ENCODE measurements around the gene JAM3. TPM values are rescaled to one million over a fixed set of nuclear protein-coding genes. Genes with fewer than 3 reads are reported as not detected.

Gene JAM3
- total RNA-seq, 1 experiment from 2014 or later = 1.6 TPM

DNA sequence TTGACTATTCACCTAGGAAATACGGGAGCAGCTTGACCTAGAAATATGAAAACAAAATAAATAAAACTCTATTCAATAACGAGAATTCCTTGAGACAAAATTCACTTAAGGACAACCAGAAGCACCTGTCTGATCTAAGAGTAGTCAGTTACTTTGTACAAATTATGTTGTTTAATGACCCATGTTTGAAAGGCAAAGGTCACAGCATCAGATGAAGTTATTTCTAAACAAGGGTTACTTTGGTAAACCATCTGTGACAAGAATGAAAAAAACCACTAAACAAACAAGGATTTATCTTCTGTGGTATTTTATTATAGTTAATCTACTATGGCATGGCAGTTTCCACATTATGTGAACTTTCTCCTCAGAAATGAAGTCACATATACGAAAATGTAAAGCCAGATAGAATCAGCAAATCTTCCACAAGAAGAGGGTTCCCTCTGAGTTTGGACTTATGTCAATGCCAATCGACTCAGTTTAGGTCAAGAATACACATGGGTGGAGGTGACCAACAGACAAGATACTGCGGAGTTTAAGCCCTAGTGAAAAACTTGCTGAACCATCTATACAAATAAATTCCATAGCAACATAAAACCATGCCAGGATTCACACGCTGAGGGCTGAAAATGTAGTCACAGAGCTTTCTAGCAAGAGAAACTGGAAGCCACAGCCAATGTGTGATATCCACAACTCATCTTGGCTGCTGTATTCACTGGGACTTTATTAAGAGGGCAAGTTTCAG, 101.5 kb downstream of the JAM3 start:
- TF ChIP-seq, protein P1, sequence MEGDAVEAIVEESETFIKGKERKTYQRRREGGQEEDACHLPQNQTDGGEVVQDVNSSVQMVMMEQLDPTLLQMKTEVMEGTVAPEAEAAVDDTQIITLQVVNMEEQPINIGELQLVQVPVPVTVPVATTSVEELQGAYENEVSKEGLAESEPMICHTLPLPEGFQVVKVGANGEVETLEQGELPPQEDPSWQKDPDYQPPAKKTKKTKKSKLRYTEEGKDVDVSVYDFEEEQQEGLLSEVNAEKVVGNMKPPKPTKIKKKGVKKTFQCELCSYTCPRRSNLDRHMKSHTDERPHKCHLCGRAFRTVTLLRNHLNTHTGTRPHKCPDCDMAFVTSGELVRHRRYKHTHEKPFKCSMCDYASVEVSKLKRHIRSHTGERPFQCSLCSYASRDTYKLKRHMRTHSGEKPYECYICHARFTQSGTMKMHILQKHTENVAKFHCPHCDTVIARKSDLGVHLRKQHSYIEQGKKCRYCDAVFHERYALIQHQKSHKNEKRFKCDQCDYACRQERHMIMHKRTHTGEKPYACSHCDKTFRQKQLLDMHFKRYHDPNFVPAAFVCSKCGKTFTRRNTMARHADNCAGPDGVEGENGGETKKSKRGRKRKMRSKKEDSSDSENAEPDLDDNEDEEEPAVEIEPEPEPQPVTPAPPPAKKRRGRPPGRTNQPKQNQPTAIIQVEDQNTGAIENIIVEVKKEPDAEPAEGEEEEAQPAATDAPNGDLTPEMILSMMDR (IDR thresholded peaks at IDR 0.05; ENCODE audit: unreplicated experiment) = no peak
- Mint-ChIP-seq H3K36me3 (ENCODE audit: insufficient read depth, unreplicated experiment) (peaks cover 46% of the 10 kb centered on the region), H3K9me3 (ENCODE audit: unreplicated experiment) (no peaks in the 10 kb centered on the region), H3K4me3 (ENCODE audit: unreplicated experiment) (no peak overlapping the region), H3K4me1 (ENCODE audit: insufficient read depth, unreplicated experiment) (no peaks in the 10 kb centered on the region), H3K27me3 (ENCODE audit: insufficient read depth, unreplicated experiment) (no peaks in the 10 kb centered on the region), H3K27ac (ENCODE audit: low read depth, unreplicated experiment) (no peak overlapping the region)
- ChIA-PET POLR2A (interaction anchor here (0.8 kb wide), 1 partner anchor 63 kb away, joined by 5 read pairs; no protein-coding TSS in a partner anchor), CTCF (interaction anchor here (0.6 to 1.1 kb wide), 3 partner anchors 16 to 120 kb away, joined by 3 read pairs; no protein-coding TSS in a partner anchor)
- no TSS peak for BruUV-seq (replicated peaks)
- DNase-seq (ENCODE audit: unreplicated experiment) = no peak
- intact Hi-C loops (cut with micrococcal nuclease) = no loop called here

DNA sequence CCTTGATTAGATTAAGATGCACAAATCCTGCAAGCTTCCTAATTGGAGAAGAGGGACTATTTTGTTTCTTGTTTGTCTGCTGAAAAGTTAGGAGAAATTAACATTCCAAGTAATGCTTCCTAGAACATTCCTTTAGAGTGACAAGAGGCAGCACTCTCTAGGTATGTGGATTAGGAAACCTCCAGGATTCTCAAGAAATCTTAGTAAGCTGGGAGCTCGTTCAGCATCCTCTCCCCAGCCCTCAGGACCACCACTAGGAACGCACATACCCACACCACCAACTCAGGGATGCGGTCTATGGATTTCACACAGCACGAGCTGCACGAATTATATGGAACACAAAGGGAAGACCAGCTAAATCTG, 102.0 kb downstream of the JAM3 start:
- BruUV-seq (replicated peaks) = no TSS peak
- TF ChIP-seq, protein P1 (IDR thresholded peaks at IDR 0.05; ENCODE audit: unreplicated experiment) = no peak
- Mint-ChIP-seq H3K4me3 (ENCODE audit: unreplicated experiment) (no peak overlapping the region), H3K27me3 (ENCODE audit: insufficient read depth, unreplicated experiment) (no peaks in the 10 kb centered on the region), H3K9me3 (ENCODE audit: unreplicated experiment) (no peaks in the 10 kb centered on the region), H3K4me1 (ENCODE audit: insufficient read depth, unreplicated experiment) (no peaks in the 10 kb centered on the region), H3K36me3 (ENCODE audit: insufficient read depth, unreplicated experiment) (peaks cover 51% of the 10 kb centered on the region), H3K27ac (ENCODE audit: low read depth, unreplicated experiment) (no peak overlapping the region)
- intact Hi-C loops (cut with micrococcal nuclease) = no loop called here
- DNase-seq (ENCODE audit: unreplicated experiment) = no peak
- POLR2A ChIA-PET = interaction anchor here (0.6 to 0.8 kb wide), 2 partner anchors 43 to 63 kb away, joined by 3 to 5 read pairs; no protein-coding TSS in a partner anchor
- CTCF ChIA-PET = interaction anchor here (0.6 to 1.1 kb wide), 3 partner anchors 17 to 121 kb away, joined by 3 read pairs; no protein-coding TSS in a partner anchor

DNA sequence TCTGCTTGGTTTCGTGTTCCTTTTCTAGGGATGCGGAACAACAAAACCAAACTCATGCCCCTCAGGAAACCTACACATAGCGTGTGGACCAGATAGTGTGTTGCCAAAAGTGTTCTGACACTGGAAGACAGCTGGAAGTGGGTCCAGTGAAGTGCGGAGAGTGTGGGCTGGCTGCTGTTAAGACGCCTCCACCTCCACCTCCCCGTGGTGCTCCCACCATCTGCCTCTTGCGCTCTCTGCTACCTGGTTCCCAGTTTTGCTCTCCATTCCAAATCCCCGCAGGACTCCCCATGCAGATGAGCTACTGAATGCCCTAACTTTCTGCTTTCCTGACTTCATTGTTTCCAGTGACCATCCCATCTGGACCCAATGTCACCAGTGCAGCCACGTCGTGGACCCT, 103.1 kb downstream of the JAM3 start:
- POLR2A ChIA-PET = no interaction called here
- Mint-ChIP-seq H3K4me1 (ENCODE audit: insufficient read depth, unreplicated experiment) (no peaks in the 10 kb centered on the region), H3K27ac (ENCODE audit: low read depth, unreplicated experiment) (no peak overlapping the region), H3K27me3 (ENCODE audit: insufficient read depth, unreplicated experiment) (no peaks in the 10 kb centered on the region), H3K4me3 (ENCODE audit: unreplicated experiment) (no peak overlapping the region), H3K9me3 (ENCODE audit: unreplicated experiment) (no peaks in the 10 kb centered on the region), H3K36me3 (ENCODE audit: insufficient read depth, unreplicated experiment) (peaks cover 51% of the 10 kb centered on the region)
- no peak for DNase-seq (ENCODE audit: unreplicated experiment)
- CTCF ChIA-PET = interaction anchor here (1.2 to 1.5 kb wide), 2 partner anchors 10 to 35 kb away, joined by 3 read pairs; no protein-coding TSS in a partner anchor
- TF ChIP-seq, protein P1 (IDR thresholded peaks at IDR 0.05; ENCODE audit: unreplicated experiment) = no peak
- BruUV-seq (replicated peaks) = no TSS peak
- intact Hi-C loops (cut with micrococcal nuclease) = no loop called here

DNA sequence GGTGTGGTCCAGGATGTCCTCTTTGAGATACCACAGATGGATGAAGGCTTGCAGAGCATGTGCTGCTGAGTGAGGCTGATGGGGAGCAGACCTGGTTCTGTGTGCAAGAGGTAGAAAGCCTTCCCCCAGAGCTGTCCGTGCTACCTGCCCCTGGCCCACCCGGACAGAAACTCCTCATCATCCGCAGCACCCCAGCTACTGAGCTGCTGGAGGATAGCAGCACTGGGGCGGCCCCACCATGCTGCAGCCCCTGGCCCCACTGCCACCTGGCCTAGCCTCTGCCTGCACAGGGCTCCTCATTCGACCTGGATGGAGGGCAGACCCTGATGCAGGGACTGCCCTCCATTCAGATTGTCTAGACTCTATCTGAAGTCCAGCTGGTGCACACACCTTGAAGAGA, 104.4 kb downstream of the JAM3 start:
- Mint-ChIP-seq H3K36me3 (ENCODE audit: insufficient read depth, unreplicated experiment) (peaks cover 48% of the 10 kb centered on the region), H3K27ac (ENCODE audit: low read depth, unreplicated experiment) (no peak overlapping the region), H3K9me3 (ENCODE audit: unreplicated experiment) (no peaks in the 10 kb centered on the region), H3K4me3 (ENCODE audit: unreplicated experiment) (no peak overlapping the region), H3K27me3 (ENCODE audit: insufficient read depth, unreplicated experiment) (no peaks in the 10 kb centered on the region), H3K4me1 (ENCODE audit: insufficient read depth, unreplicated experiment) (no peaks in the 10 kb centered on the region)
- POLR2A ChIA-PET = interaction anchor here (1.2 kb wide), 1 partner anchor 34 kb away, joined by 3 read pairs; no protein-coding TSS in a partner anchor
- DNase-seq (ENCODE audit: unreplicated experiment) = no peak
- intact Hi-C loops (cut with micrococcal nuclease) = no loop called here
- BruUV-seq (replicated peaks) = no TSS peak
- TF ChIP-seq, protein P1 (IDR thresholded peaks at IDR 0.05; ENCODE audit: unreplicated experiment) = no peak
- CTCF ChIA-PET = interaction anchor here (0.6 to 1.5 kb wide), 2 partner anchors 8 to 27 kb away, joined by 3 read pairs; no protein-coding TSS in a partner anchor

All from MCF 10A (cell line).